Stimulated activated CD4-positive, alpha-beta T cell treated with anti-CD3 and anti-CD28 coated beads, TNF-alpha, amount 100 ng/mL, for 48 hours (primary cell): ENCODE results near the gene PCDHA6.
"Not testable (repeated sequence)": the region's sequence is repeated elsewhere in the genome, so short reads cannot be mapped to it uniquely, and the experiment has no call there.

Experiments used
- DNase-seq, 3 donors: peaks; one replicate each; pipeline ENCODE4 v3.0.0-alpha.2; 2020; ENCODE audit warnings: low read depth in 3 of 3

The PCDHA6 gene

GRCh38 chr5:140827704-140828361 lies at the start of gene PCDHA6:
TSS of gene PCDHA6 (plus strand) at chr5:140827960. CDS start at chr5:140828092, 132 bp downstream.
- no peak for DNase-seq

GRCh38 chr5:140780512-140780911 lies 47.2 kb upstream of the PCDHA6 start:
- DNase-seq, result no peak

GRCh38 chr5:140785905-140786686 lies 41.7 kb upstream of the PCDHA6 start, which contains the start of gene PCDHA1:
TSS of gene PCDHA1 (plus strand) at chr5:140786140.
- DNase-seq, result no peak

GRCh38 chr5:140787422-140787821 lies 40.3 kb upstream of the PCDHA6 start:
- DNase-seq, result not testable (repeated sequence)

GRCh38 chr5:140787849-140788504 lies 39.8 kb upstream of the PCDHA6 start:
- DNase-seq, result not testable (repeated sequence)

- no peak for DNase-seq
Measured at GRCh38 chr5:140791089-140791488, 36.7 kb upstream of the PCDHA6 start.

- no peak for DNase-seq
Measured at GRCh38 chr5:140794595-140795258, 33.0 kb upstream of the PCDHA6 start, which contains the start of gene PCDHA2. TSS of gene PCDHA2 (plus strand) at chr5:140794852.

- DNase-seq, result no peak
Measured at GRCh38 chr5:140795259-140795641, 32.5 kb upstream of the PCDHA6 start.

- DNase-seq, result not testable (repeated sequence)
Measured at GRCh38 chr5:140796072-140796717, 31.6 kb upstream of the PCDHA6 start.

- no peak for DNase-seq
Measured at GRCh38 chr5:140796718-140797095, 31.1 kb upstream of the PCDHA6 start.

GRCh38 chr5:140800816-140801493 lies 26.8 kb upstream of the PCDHA6 start, which contains the start of gene PCDHA3:
TSS of gene PCDHA3 (plus strand) at chr5:140801057.
- no peak for DNase-seq

- no peak for DNase-seq
Measured at GRCh38 chr5:140801494-140801841, 26.3 kb upstream of the PCDHA6 start.

GRCh38 chr5:140802381-140802780 lies 25.4 kb upstream of the PCDHA6 start:
- DNase-seq, result not testable (repeated sequence)

- no peak for DNase-seq
Measured at GRCh38 chr5:140802781-140803271, 24.9 kb upstream of the PCDHA6 start.

GRCh38 chr5:140806834-140807775 lies 20.7 kb upstream of the PCDHA6 start, which contains the start of gene PCDHA4:
TSS of gene PCDHA4 (plus strand) at chr5:140807068.
- DNase-seq, result peak in 2 of 3 donors; percentile 11 to 16

GRCh38 chr5:140808241-140808888 lies 19.4 kb upstream of the PCDHA6 start:
- DNase-seq, result not testable (repeated sequence)

- no peak for DNase-seq
Measured at GRCh38 chr5:140808889-140809291, 18.9 kb upstream of the PCDHA6 start.

GRCh38 chr5:140821375-140822280 lies 6.1 kb upstream of the PCDHA6 start, which contains the start of gene PCDHA5:
TSS of gene PCDHA5 (plus strand) at chr5:140821613.
- peak in 1 of 3 donors; percentile 23 for DNase-seq
